SKM-1 (cell line): ENCODE results near the gene FEV.

ENCODE experiments used
- DNase-seq: peaks from one replicate; lab custom pipeline; 2025; ENCODE audit not compliant: unreplicated experiment; lab: John Stamatoyannopoulos, UW

FEV gene

GRCh38 chr2:219017201-219017931 lies 32.4 kb upstream of the FEV start:
- no peak for DNase-seq

GRCh38 chr2:219016721-219017120 lies 31.7 kb upstream of the FEV start:
- DNase-seq, result no peak

DNA sequence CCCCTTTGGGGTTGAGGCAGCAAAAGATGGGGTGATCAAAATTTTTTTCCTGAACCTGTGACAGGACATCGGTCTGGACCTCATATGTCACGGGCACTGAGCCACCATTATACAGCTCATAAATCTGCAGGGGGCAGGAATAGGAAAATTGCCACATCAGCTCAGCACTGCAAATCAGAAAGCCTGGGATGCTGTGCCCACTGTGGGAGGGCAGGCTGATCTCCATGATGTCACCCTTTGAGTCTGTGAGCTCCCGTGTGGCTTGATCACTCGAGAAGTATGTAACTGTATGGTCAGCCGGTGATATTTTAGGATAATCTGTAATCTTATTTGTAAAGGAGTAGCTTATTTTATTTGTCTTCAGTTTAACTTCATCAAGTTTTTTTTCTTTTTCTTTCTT lies 25.9 kb upstream of the FEV start:
- DNase-seq, result no peak

DNA sequence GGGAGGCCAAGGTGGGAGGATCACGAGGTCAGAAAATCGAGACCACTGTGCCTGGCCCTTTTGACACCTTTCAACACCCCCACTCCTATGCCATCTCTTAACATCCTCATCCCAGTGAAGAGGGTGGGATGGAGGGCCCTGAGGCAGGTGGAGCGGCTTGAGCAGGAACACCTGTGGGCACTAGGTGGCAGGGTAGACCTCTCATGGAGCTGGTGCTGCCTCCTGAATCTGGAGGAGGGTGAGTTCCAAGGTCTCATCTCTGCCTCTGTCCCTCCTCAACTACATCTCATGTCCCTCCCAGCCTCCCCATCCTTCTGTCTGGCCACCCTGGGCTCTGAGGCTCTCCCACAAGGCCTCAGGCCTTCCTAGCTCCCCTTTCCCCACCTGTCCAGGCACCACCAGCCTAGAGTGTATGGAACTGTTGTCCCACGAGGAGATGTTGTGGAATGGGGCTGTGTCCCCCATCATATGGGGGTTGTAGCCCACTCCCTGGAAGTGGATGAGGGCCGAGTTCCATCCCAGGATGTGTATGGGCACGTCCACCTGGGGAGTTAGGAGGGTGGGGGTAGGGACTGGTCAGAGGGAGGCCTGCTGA lies 25.3 kb upstream of the FEV start:
- DNase-seq, result no peak

- no peak for DNase-seq
Measured at GRCh38 chr2:219009294-219009693, 24.3 kb upstream of the FEV start.

DNA sequence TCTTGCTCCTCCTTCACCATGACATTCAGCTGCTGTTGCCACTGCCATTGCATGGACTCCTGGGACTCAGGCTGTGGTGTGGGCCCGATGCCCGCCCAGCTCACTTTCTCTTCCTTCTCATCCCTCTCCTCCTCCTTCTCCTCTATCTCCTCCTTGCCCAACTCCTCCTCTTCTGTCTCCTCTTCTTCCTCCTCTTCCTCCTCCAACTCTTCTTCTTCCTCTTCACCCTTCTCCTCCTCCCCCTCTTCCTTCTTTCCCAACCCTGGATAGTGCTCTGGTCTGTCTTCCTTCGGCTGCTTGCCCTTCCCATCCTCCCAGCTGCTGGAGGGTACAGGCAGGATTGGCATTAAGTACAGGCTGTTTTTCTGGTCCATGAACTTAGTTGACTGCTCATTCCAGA lies 19.0 kb upstream of the FEV start:
- DNase-seq, result no peak

DNA sequence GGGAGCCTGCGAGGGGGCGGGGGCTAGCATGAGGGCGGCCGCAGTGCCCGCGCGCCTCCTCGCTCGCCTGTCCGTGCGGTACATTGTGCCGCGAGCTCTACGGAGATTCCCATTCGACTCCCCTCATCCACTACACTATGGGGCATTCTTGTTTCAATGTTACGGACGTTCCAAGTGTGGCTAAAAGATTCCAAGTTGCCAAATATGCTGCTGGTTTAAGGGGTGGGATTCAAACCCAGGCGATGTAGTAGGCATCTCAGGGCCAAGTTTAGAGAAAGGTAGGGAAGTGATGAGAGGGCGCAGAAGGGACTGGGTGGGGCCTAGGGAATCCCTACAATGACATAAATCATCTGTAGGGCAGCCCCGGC lies 18.3 kb upstream of the FEV start:
- DNase-seq, result no peak

DNA sequence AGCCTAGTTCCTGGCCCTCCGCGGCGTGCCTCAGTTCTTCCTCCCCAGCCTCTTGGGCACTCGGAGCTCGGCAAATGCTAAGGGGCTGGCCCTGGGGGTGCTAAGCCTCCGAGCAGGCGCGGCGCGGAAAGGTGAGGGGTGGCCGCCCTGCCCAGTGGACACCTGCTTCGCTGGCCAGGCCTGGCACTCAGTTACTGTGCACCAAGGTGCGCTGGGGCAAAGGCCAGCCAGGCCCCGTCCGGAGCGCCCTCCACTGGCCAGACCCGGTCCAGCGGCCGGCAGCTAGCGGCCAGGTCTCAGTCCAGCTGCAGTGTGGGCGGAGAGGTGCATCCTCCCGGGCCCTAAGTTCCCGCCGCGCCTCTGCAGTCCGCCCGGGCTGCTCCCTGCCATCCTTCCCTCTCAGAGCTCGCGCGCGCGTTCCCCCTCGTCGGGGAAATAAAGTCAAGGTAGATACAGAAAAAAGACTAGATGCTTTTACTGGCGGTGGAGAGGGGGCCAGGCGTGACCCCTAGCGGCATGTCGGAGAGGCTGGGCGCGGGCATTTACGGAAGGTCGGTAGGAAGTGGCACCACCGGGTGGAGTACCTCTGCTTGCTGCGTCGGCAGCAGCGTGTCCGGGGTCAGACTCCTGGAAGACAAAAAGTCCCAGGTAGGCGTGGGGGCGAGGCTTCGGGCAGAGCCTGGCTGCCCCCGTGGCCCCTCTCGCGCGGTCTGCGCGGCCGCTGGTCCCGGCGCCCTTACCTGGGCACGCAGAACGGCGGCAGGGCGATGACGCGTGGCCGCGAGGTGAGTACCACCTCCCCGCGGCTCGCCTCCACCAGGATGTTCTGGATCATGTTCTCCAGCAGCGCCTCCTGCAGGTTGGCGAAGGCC lies 17.6 kb upstream of the FEV start:
- DNase-seq, result no peak

DNA sequence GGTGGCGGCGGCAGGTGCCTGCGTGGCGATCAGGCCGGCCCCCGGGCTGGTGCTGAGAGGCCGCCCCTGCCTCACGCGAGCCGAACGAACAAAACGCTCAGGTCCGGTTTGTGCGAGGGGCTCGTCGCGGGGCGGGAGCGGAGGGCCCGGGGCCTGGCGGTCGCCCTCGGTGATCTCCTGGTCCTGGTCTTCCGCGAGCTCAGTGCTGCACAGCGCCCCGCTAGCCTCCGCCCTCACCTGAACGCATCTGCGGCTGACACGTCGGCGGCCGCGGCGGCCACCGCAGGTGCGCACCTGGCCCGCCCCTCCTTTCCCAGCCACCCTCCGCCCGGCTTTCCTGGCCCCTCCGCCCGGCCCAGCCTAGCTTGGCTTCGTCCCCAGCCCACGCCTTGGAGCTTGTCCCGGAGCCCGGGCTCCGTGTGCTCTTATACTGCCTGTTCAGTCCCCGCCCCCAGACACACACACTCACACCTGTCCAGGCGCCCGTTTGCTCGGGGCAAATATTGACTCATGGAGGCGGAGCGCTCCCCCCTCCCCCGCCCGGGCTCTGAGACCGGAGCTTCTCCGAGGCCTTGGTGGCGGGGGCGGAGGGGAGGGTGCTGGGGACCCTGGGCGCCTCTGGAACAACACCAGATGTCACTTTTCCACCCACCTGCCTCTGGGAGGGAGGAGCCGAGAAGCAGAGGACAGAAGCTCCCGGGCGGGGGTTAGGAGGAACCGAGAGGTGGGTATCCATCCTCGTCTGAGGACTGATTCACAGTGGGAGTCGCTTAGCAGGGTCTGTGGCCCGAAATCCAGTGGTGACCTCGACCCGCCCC lies 16.8 kb upstream of the FEV start:
- no peak for DNase-seq

DNA sequence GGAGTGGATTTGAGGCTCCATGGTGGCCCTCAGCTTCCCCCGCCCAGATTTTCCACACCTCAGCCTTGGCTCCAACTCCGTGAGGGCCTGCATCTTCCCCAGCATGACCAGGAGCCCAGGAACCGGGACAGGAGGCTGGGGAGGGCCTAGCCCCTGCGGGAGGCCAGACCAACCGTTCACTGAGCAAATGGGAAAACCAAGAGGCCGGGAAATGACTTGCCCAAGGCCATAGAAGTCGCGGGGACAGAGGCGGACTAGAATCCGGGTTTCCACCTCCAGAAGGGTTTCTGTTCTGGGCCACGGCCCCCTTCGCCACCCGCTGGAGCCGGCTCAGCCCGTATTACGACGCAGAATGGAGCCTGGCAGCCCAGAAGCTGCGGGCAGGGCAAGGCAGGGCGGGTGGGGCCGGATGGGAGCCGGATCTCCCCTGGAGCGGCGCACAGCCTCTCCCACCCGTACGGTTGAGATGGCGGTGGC lies 16.2 kb upstream of the FEV start:
- DNase-seq, result no peak

DNA sequence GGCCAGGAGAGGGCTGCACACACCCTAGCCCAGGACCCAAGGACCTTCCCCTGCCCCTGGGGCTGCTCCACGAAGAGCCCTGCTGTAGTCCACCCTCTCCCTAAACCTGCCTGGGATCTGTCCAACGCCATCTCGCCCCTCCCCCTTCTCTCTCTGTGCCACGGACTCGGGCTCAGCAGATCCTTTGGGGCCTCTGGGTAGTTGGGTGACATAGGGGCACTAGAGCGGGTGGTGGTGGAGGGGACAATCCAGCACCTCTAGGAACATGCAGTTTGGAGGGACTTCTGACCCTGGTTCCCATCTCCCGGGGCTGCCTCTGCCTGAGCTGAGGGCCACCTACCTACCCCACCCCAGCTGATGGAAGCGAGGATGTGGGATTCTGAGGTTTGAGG lies 15.6 kb upstream of the FEV start:
- no peak for DNase-seq

- DNase-seq, result no peak
Measured at GRCh38 chr2:218999881-219000568, 15.0 kb upstream of the FEV start.

- DNase-seq, result no peak
Measured at GRCh38 chr2:218999021-218999880, 14.3 kb upstream of the FEV start.

DNA sequence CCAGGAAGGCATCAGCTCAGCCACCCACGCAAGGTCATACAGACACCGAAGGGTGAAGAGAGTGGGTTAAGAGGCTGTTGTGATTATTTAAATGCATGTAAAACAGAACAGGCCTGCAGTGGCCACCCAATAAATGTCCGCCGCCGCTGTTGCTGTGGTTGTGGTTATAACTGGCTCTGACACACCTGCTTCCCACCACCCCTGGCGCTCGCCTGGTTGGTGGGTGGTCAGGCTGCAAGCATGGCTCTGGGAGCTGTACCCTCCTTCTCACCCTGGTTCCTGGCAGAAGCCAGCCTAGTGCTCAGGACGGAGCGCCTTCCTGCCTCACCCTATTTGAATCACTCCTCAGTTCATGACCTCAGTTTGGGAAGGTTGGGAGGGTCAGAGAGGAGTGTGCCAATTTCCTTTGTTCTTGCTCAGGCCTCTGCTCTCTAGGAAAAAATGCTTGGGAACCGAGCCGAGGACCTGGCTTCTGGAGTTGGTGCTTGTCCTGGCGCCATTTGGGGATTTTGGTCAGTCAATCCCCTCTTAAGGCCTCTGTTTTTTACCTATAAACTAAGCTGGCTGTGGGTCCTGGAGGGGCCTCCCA lies 13.5 kb upstream of the FEV start:
- no peak for DNase-seq

DNA sequence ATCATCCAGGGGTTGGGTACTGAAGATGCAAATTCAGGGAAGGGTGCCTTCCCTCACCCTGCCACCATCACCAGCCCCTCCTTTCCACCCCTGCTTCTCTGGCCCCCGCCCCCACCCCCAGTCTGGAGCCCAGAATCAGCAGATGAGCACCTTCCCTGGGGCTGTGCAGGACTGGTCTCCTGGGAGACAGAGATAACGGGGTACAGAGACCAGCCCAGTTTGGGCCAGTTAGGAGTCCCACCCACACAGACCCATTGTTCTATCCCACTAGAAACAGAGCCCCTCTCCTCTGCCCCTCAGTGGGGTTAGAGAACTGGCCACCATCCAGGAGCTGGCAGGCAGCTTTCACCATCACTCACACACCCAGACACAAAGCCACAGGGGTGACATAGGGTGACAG lies 12.7 kb upstream of the FEV start:
- DNase-seq, result no peak

DNA sequence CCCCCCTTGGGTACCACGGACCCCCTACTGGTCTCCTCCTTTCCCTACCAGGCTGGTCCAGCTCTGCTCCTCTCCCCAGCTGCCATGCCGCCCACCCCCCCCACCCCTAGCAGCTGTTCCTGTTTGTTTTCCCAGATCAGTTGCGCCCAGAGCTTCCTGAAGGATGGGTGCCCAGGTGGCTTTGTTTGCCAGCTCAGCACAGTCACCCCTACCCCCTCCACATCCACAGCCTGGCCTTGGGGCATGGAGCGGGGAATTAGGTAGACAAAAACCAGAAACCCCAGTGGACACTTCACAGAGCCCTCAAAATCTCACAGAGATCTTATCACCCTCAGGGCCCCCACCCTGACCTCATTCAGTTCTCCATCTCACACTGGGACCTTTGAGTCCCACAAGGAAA lies 12.0 kb upstream of the FEV start:
- DNase-seq, result no peak

DNA sequence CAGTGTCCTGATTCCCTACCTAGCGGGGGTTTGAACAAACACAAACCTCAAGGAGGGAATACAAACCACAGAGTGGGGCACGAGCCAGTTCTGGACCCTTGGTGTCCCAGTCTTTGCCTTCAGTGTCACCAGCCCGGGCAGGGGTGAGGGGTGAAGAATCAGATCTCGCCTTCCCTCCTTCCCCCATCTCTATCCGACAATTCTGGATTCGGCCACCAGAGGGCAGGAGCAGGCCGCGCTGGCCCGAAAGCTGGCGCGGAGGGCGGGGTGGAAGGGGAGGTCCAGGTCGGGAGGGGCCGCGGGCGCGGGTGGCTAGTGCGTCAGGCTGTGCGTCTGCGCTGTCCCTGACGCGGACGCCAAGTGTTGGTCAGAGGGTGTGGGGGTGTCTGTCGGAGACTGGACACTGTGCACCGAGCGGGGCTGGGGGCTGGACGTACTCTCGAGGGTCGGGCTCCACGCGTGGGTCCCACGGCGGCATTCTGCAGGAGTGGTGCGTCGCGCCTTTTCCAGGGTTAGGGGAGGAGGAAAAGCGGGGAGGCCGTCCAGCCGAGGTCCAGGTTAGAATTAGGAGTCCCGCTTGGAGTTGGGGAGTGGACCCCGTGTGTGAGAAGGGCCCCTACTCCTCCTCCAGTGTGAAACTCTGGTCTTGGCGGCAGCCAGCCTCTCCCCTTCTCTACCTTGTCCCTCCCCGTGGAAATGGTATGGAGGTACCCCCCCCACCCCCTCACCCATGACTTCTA lies 11.2 kb upstream of the FEV start:
- no peak for DNase-seq

- no peak for DNase-seq
Measured at GRCh38 chr2:218995561-218995960, 10.6 kb upstream of the FEV start.
